RCC 7860 (cell line): ENCODE measurements around the gene PSAP.

ENCODE experiments used
- DNase-seq: peaks from one replicate; pipeline ENCODE4 v3.0.0-alpha.2; 2015; ENCODE audit warnings: low spot score
- FAIRE-seq: peaks from 2 replicates; lab custom pipeline; 2012; peaks lifted over from hg19 to GRCh38; lab: Jason Lieb, UNC

PSAP gene

DNA sequence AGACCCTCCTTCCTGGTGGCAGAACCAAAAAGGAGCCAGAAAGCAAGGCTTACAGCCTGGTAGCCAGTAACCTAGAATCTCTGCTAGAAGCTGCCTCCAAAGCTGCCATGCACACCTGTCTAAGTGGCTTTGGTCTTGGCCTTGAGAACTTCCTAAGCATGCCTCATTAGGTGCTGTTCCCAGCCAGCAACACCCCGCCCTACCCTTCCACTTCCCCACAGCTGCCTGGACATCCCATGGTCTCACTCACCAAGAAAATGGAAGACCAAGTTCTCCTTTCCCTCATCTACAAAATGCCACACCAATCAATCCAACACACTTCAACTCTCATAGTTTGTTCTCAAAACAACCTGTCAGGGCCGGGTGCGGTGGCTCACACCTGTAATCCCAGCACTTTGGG lies 4.2 kb downstream of the PSAP start:
- no peak for DNase-seq
- no peak for FAIRE-seq

DNA sequence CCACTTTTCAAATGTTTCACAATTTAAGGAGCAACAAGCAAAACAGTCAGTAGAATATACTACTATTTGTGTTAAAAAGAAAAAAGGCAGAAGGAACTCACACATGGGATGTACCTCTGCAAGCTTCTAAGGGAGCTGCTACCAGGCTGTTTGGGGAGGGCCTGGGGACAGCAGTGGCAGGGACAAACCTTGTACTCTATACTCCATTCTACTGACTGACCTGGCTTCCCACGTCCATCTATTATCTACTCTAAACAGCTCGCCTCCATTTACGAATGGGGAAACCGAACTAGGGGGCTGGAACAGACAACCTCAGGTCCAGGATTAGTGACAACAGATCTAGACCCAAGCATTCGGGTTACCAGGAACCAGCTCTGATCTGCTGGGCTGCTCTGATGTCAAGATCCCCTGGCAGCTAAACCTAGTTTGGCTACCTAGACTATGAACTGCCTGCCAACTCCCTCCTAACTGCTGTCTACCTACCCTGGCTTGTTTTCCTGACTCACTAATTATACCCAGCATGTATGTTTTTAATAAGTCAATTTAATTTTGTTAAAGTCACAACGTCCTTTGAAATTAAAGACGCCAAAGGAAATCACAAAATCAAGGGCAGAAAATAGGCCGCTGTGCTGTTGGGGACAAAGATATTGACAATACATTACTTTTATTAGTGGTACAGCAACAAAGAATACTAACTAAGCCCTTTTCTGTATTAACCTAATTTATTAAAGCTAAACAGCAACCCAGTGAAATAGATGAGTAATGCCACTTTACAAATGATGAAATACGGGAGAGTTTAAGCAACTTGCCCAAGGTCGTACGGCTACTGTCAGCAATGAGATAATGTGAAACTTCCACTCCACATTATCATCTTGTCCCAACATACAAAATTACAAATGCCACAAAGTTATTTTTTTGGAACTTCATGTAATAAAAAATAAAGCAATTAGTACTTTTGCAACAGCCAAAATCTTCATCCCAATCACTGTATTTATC lies 5.3 kb downstream of the PSAP start:
- FAIRE-seq (no peak), DNase-seq (no peak)

- FAIRE-seq = no peak
- no peak for DNase-seq
These were observed 6.4 kb downstream of the PSAP start for GRCh38 chr10:71844695-71845094.

GRCh38 chr10:71844084-71844483 lies 7.0 kb downstream of the PSAP start:
- no peak for FAIRE-seq
- no peak for DNase-seq

DNA sequence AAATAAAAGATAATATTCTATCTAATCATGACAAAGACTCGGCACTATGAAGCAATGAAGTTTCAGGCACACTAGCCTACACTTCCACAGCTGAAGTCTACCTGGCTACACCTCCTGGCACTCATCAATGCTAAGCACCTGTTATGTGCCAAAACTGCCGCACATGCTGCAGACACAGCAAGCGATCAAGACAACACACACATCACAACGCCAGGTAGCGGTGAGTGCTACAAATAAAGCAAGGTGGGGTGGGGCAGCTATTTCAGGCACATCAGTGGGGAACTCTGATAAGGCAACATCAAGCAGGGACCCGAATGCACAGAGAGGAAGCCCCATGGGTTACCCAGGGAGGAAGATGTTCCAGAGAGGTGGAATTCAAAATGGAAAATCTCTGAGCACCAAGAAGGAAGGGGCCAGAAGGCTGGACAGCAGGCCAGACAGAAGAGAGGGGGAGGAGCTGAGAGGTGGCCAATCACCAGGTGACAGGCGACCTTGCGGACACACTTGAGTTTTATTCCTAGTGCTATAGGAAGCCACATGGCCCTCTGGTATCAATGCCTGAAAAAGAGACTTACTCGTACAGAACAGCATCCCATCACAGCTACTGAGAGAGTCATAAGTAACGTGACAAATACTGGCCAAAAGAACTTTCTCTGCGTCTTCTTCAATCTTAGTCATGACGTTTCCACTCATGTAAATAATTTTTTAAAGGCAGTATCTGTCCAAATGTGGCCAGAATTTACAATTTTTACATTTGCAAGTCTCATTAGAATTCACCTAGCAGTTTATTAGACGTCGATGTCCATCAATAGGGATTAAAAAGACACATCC lies 8.0 kb downstream of the PSAP start:
- no peak for DNase-seq

DNA sequence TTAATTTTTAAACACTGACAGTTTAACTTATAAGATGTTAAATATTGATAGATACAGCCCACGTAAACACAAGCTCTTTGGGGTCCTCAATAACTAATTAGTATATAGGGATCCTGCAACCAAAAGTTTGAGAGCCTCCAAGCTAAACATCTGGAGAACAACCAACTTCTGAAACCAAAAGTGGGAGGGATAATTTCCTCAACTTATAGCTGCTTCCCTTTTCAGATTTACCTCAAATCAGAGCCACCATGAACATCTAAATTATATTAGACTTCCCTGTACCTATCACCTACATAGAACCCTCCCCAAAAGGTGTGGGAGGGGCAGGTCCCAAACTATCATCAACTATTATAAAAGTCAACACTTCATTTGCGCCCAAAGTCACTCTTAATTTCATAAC lies 8.6 kb downstream of the PSAP start:
- FAIRE-seq (no peak), DNase-seq (no peak)

More for the DNA sequence above, 8.0 kb downstream of the PSAP start:
- no peak for FAIRE-seq

GRCh38 chr10:71840958-71841335 lies 10.1 kb downstream of the PSAP start:
- FAIRE-seq = no peak
- DNase-seq = no peak

DNA sequence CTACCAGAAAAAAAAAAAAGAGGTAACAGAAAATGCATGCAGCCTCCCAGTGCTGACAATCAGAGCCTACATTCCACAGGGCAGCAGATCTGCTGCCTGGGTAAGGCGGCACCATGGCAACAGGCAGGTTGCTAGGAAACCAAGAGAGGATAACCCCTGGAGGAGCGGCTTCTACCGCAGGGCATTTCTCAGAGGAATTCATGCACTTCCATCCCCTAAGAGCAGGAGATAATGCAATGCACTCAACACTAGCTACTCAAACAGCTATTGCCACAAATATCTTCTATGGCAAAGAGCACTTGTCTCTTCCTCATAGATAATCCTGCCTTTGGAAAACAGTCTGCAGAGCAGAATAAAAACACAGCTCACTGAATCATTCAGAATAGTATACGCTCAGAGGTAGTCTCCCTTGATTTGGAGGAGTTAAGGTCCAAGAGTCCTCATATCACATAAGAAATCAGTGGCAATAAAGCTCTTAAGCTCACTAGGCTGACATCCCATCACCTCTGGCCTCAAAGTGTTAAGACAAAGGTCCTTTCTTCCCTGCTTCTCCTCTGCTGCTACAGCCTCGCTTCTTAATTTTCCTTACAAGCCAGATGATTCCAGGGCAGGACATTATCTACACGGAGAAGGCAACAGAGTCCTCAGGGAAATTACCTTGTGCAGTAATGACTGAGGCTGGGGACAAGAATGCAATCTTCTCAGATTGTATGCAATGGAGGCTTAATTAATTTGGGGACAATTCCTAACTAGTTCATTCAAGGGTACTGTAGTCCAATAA lies 10.7 kb downstream of the PSAP start:
- DNase-seq (peak; percentile 97), FAIRE-seq (peak; percentile 83)

- DNase-seq (peak; percentile 96), FAIRE-seq (peak; percentile 90)
These were observed 12.5 kb downstream of the PSAP start for GRCh38 chr10:71838264-71839211.

DNA sequence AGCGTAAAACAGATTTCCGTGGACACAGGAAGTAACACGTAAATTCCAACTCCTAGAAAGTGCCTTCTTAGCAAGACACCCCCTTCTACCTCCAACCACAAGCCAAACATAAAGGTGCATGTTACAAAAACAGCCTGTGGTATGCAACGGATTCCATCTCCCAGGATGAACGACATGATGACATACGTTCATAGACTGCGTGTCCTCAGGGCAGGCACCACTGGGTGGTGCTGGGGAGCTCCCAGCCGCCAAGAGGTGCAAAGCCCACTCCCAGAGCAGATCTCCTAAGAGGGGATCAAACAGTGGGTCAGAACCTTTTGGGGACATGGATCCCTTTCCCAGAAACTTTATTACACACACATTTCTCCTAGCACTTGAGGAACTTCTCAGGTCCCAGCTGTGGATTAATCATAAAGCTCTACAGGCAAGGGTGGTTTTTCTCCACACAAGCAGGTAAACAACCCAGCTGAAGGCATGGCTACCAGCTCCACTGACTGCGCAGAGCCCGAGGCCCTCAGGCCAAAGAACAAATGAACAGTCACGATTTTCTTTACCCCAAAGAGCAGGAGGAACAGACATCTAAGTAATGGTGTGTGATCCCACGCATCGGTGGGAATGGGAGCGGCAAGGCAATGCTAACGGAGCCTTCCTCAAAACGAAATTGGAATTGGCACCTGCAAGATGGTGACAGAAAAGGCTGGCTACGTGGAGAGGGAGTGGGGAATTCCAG lies 13.8 kb downstream of the PSAP start:
- peak; percentile 53 for DNase-seq
- FAIRE-seq = no peak

GRCh38 chr10:71836596-71836974 lies 14.5 kb downstream of the PSAP start:
- FAIRE-seq (no peak), DNase-seq (no peak)

GRCh38 chr10:71835671-71836595 lies 15.1 kb downstream of the PSAP start:
- peak; percentile 99 for FAIRE-seq
- peak; percentile 99 for DNase-seq

DNA sequence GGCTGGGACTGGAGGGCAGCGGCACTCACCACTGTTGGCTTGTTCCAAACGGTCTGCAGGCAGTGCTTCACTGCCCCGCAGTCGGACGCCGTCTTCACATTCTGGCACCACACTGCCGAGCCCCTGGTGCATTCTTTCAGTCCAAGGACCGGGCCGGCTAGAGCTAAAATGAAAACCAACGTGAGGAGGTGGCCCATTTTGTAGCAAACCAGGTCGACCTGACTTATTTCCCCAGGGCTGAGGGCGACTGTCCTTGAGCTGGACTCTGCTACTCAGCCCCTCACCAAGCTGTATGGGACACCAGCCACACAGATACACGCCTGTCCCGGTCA lies 16.7 kb downstream of the PSAP start:
- no peak for DNase-seq
- no peak for FAIRE-seq

DNA sequence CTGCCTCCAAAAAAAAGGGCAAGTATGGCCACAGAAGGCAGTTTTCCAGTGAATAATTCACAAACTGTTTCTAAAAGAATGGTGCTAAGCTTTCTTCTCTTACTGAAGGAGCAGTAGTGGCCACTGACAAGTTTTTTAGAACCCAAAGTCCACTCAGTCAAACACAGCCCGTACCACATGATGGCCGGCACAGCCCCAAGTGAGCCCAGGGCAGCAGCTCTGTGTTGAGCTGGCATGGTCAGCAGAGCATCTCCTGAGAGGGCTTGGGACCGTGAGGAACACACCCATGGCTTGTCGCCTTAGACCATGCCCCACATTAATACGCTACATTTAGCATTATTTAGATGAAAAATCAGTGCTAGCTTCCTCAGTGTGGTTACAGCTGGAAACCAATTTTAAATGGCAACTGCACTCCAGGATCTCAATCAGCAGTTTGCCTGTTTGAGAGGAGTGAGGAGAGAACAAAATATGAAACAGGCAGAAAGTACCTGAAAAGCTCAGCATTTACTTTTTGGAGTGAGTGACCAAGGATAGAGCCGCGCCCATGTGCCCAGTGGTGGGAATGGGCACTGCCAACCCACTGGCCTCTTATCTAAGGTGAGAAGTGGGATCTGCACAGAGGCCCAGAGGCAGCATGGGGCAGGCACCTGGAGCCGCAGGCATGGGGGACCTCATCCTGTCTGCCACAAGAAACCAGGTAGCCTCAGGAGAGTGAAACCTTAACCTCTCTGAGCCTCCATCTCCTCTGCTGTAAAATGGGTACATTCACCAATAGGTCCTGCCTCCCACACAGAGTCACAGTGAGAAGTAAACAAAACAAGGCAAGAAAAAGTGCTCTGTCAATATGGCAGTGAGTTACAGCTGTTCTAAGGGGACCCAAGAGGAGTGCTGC lies 17.4 kb downstream of the PSAP start:
- DNase-seq (no peak), FAIRE-seq (no peak)

DNA sequence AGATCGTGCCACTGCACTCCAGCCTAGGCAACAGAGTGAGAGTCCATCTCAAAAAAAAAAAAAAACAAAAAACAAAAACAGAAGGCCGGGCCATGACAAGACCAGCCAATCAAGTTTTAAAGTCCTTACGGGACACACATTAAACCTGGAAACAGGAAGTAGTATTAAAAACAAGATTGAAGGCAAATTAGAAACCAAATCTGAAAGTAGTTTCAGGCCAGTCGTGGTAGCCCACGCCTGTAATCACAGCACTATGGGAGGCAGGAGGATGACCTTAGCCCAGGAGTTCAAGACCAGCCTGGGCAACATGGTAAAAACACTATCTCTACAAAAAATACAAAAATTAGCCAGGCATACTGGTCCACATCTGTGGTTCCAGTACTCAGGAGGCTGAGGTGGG lies 18.1 kb downstream of the PSAP start:
- FAIRE-seq (no peak), DNase-seq (no peak)

- FAIRE-seq = peak; percentile 73
- peak; percentile 75 for DNase-seq
These were observed 19.2 kb downstream of the PSAP start for GRCh38 chr10:71831646-71832552.
